HepG2 (cell line): ENCODE measurements around the gene MGAT5.

Experiments
- CCAR2 ChIP-seq: fragments of 200-400 bp; formaldehyde crosslinking; optimal IDR thresholded peaks from 2 replicates; pipeline ENCODE3; 2018; ENCODE audit warnings: low read depth, mild to moderate bottlenecking, low read length, moderate library complexity
- PHF21A ChIP-seq: sonication (generic); formaldehyde crosslinking; IDR thresholded peaks from 2 replicates; pipeline ENCODE4 v1.5.0; 2020; ENCODE audit warnings: mild to moderate bottlenecking, missing genetic modification reagents
- POLR2A ChIP-seq, 2 experiments: IDR thresholded peaks; 2 replicates each; pipeline ENCODE4 v1.6.1; 2011; ENCODE audit warnings: low read depth in 2 of 2, low read length in 2 of 2, mild to moderate bottlenecking in 1 of 2, moderate library complexity in 1 of 2; ENCODE audit not compliant: insufficient read depth in 1 of 2
- SIX1 ChIP-seq: sonication (generic); formaldehyde crosslinking; IDR thresholded peaks from 2 replicates; pipeline ENCODE4 v1.4.0; 2020; ENCODE audit warnings: missing genetic modification reagents, borderline replicate concordance
- TAF1 ChIP-seq: sonication (generic); formaldehyde crosslinking; IDR thresholded peaks from 2 replicates; pipeline ENCODE4 v1.4.0; 2020; ENCODE audit warnings: missing genetic modification reagents
- ZNF850 ChIP-seq: sonication (generic); formaldehyde crosslinking; conservative IDR thresholded peaks from 2 replicates; pipeline ENCODE4 v1.9.0; 2021; ENCODE audit warnings: mild to moderate bottlenecking, missing genetic modification reagents

GRCh38 chr2:134361648-134362047, 107.8 kb downstream of the MGAT5 start:
- no peak for TF ChIP-seq SIX1 (CRISPR knock-in tag)
- no peak for TF ChIP-seq POLR2A (IDR thresholded peaks at IDR 0.05; ENCODE audit: insufficient read depth in 1 of 2, low read depth in 2 of 2, low read length in 2 of 2)
- no peak for TF ChIP-seq TAF1 (CRISPR knock-in tag)
- TF ChIP-seq ZNF850, result no peak
- TF ChIP-seq CCAR2, result no peak
- TF ChIP-seq PHF21A (CRISPR knock-in tag), result no peak
